Anterior cingulate cortex (tissue), 58 donors: ENCODE data around the gene HSF5.
"Not testable (repeated sequence)": the region's sequence is repeated elsewhere in the genome, so short reads cannot be mapped to it uniquely, and the experiment has no call there.

Source experiments
- DNase-seq, 58 donors: peaks; one replicate each; lab custom pipeline; 2025; lab: John Stamatoyannopoulos, UW

HSF5 gene

GRCh38 chr17:58517928-58518609 lies 29.9 kb upstream of the HSF5 start:
- peak; percentile 94 to 100 (median 100) for DNase-seq

- DNase-seq, result no peak
Observed at GRCh38 chr17:58517378-58517927, 29.2 kb upstream of the HSF5 start.

GRCh38 chr17:58516644-58517377 lies 28.6 kb upstream of the HSF5 start:
- no peak for DNase-seq

GRCh38 chr17:58515286-58515685 lies 27.1 kb upstream of the HSF5 start:
- no peak for DNase-seq

GRCh38 chr17:58514770-58515157 lies 26.6 kb upstream of the HSF5 start:
- DNase-seq, result no peak

GRCh38 chr17:58513965-58514769 lies 26.0 kb upstream of the HSF5 start, which contains the start of gene MTMR4:
MTMR4 (minus strand) TSS chr17:58514638; CDS start chr17:58514407, 231 bp downstream.
- peak in 54 of 58 donors; percentile 23 to 88 (median 68) for DNase-seq

GRCh38 chr17:58513267-58513964 lies 25.2 kb upstream of the HSF5 start:
- DNase-seq, result peak in 12 of 58 donors; percentile 35 to 71 (median 59)

GRCh38 chr17:58510075-58510474 lies 21.9 kb upstream of the HSF5 start:
- DNase-seq, result no peak

- no peak for DNase-seq
Observed at GRCh38 chr17:58508341-58509067, 20.3 kb upstream of the HSF5 start.

GRCh38 chr17:58507123-58507634 lies 19.0 kb upstream of the HSF5 start:
- no peak for DNase-seq

GRCh38 chr17:58506354-58507080 lies 18.3 kb upstream of the HSF5 start:
- DNase-seq, result no peak

- no peak for DNase-seq
Observed at GRCh38 chr17:58504826-58505351, 16.7 kb upstream of the HSF5 start.

- DNase-seq, result no peak
Observed at GRCh38 chr17:58503866-58504265, 15.7 kb upstream of the HSF5 start.

- not testable (repeated sequence) for DNase-seq
Observed at GRCh38 chr17:58503134-58503533, 14.9 kb upstream of the HSF5 start.

- DNase-seq, result no peak
Observed at GRCh38 chr17:58501451-58501850, 13.2 kb upstream of the HSF5 start.

- DNase-seq, result no peak
Observed at GRCh38 chr17:58498177-58498828, 10.1 kb upstream of the HSF5 start.

- DNase-seq, result no peak
Observed at GRCh38 chr17:58493506-58493905, 5.3 kb upstream of the HSF5 start.
